Fibroblast of lung (primary cell): ENCODE measurements around the gene HMX1.

Experiments
- EZH2 ChIP-seq: IDR thresholded peaks from 2 replicates; pipeline ENCODE4 v1.5.1; 2012; ENCODE audit warnings: low read length, control low read depth, mild to moderate bottlenecking; ENCODE audit errors: missing control alignments
- TF ChIP-seq, protein P1 (sequence below), 2 donors: IDR thresholded peaks in 1 of 2; conservative IDR thresholded peaks in 1 of 2; 1 replicate in 1 of 2; 2 replicates in 1 of 2; pipeline ENCODE4 v1.5.1; 2011 to 2012; ENCODE audit warnings: low read length in 2 of 2, control low read depth in 1 of 2, inconsistent platforms in 1 of 2, low read depth in 1 of 2, mild to moderate bottlenecking in 1 of 2

DNA sequence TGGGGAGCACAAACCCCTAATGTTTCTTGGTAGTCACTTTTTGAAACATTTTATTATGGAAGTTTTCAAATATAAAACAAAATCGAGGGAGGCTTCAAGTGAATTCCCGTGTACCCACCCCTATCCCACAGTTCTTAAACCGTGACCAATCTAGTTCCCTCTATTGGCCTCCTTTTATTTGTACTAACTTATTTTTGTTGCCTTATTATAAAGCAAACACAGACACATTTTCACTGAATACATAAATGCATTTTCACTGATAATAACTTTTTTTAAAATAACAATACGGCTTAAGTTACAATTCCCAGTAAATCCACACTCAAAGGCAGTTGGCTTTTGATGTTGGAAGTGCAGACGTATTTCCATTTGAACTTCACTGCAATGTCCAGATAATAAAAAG, 9.3 kb downstream of the HMX1 start:
- TF ChIP-seq, protein P1, sequence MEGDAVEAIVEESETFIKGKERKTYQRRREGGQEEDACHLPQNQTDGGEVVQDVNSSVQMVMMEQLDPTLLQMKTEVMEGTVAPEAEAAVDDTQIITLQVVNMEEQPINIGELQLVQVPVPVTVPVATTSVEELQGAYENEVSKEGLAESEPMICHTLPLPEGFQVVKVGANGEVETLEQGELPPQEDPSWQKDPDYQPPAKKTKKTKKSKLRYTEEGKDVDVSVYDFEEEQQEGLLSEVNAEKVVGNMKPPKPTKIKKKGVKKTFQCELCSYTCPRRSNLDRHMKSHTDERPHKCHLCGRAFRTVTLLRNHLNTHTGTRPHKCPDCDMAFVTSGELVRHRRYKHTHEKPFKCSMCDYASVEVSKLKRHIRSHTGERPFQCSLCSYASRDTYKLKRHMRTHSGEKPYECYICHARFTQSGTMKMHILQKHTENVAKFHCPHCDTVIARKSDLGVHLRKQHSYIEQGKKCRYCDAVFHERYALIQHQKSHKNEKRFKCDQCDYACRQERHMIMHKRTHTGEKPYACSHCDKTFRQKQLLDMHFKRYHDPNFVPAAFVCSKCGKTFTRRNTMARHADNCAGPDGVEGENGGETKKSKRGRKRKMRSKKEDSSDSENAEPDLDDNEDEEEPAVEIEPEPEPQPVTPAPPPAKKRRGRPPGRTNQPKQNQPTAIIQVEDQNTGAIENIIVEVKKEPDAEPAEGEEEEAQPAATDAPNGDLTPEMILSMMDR (conservative IDR thresholded peaks at IDR 0.05 in 1 of 2, IDR thresholded peaks at IDR 0.05 in 1 of 2; ENCODE audit: low read depth in 1 of 2, low read length in 2 of 2): no peak
- TF ChIP-seq EZH2: no peak
